ENCODE results near the gene EXOSC2. TPM values are rescaled to one million over a fixed set of nuclear protein-coding genes. Genes with fewer than 3 reads are reported as not detected.
A peak's percentile ranks its signal among the peaks of the same experiment; 100 is the strongest.

Gene EXOSC2
- total and polyA plus RNA-seq, 2 of the 13 experiments (the other 11 are each of a cell fraction or from before 2014, with no cell fraction given): 27.5 to 63.8 TPM

GRCh38 chr9:130712564-130713285, 19.1 kb downstream of the EXOSC2 start (continued):
- peak; percentile 65 for TF ChIP-seq ZNF598 (CRISPR knock-in tag; IDR thresholded peaks at IDR 0.05; ENCODE audit: borderline replicate concordance)
- peak; percentile 40 for TF ChIP-seq ZNF574 (CRISPR knock-in tag; IDR thresholded peaks at IDR 0.05)
- TF ChIP-seq PHF5A (CRISPR knock-in tag; IDR thresholded peaks at IDR 0.05; ENCODE audit: low read depth, unreplicated experiment): no peak
- no peak for TF ChIP-seq HOXA7 (CRISPR knock-in tag; IDR thresholded peaks at IDR 0.05)
- 0 out of 2 replicates have a peak, but pooled peaks have one; percentile 17 for TF ChIP-seq ZSCAN9 (CRISPR knock-in tag; IDR thresholded peaks at IDR 0.05; ENCODE audit: borderline replicate concordance)
- TF ChIP-seq SRSF4 (IDR thresholded peaks at IDR 0.05; ENCODE audit: low read depth, low read length, poor library complexity, severe bottlenecking): no peak
- no peak for TF ChIP-seq ZNF282 (IDR thresholded peaks at IDR 0.05; ENCODE audit: partially characterized antibody)
- TF ChIP-seq ZNF556 (CRISPR knock-in tag; IDR thresholded peaks at IDR 0.05; ENCODE audit: borderline replicate concordance): peak; percentile 38; the same call in 1 of the 2 replicates
- no peak for TF ChIP-seq RORA (CRISPR knock-in tag; IDR thresholded peaks at IDR 0.05)
- TF ChIP-seq KDM4B (CRISPR knock-in tag; IDR thresholded peaks at IDR 0.05): peak; percentile 42; the same call in 1 of the 2 replicates
- TF ChIP-seq ZNF639 (CRISPR knock-in tag; conservative IDR thresholded peaks at IDR 0.05): 0 out of 2 replicates have a peak, but pooled peaks have one; percentile 46
- no peak for TF ChIP-seq ONECUT2 (CRISPR knock-in tag; IDR thresholded peaks at IDR 0.05)
- TF ChIP-seq LBX2 (CRISPR knock-in tag; IDR thresholded peaks at IDR 0.05; ENCODE audit: borderline replicate concordance): no peak
- TF ChIP-seq LRRFIP1 (CRISPR knock-in tag; conservative IDR thresholded peaks at IDR 0.05): no peak
- TF ChIP-seq ZNF597 (CRISPR knock-in tag; IDR thresholded peaks at IDR 0.05): no peak
- no peak for TF ChIP-seq ZNF280B (CRISPR knock-in tag; IDR thresholded peaks at IDR 0.05; ENCODE audit: borderline replicate concordance)
- no peak for TF ChIP-seq HOXA9 (CRISPR knock-in tag; IDR thresholded peaks at IDR 0.05; ENCODE audit: borderline replicate concordance)
- no peak for TF ChIP-seq HHEX (CRISPR knock-in tag; IDR thresholded peaks at IDR 0.05)
- 0 out of 2 replicates have a peak, but pooled peaks have one; percentile 56 for TF ChIP-seq ZNF430 (CRISPR knock-in tag; IDR thresholded peaks at IDR 0.05)
